Thyroid gland (tissue), 4 donors: ENCODE results near the gene B3GALT4. TPM values are rescaled to one million over a fixed set of nuclear protein-coding genes. Genes with fewer than 3 reads are reported as not detected.
A peak's percentile ranks its signal among the peaks of the same experiment; 100 is the strongest.

Experiments used
- DNase-seq, 2 donors: peaks; one replicate each; pipeline ENCODE4 v3.0.0-alpha.2; 2019
- H3K27ac ChIP-seq, 3 donors: fragments of 200-600 bp; sonication (generic); 1 replicate in 2 of 3; 2 replicates in 1 of 3; pipeline ENCODE4 v1.5.1; 2016 to 2019; ENCODE audit warnings: mild to moderate bottlenecking in 1 of 3, moderate library complexity in 1 of 3
- H3K27me3 ChIP-seq: fragments of 200-600 bp; sonication (generic); one replicate; pipeline ENCODE4 v1.5.1; 2019
- H3K36me3 ChIP-seq, 2 donors: fragments of 200-600 bp; sonication (generic); one replicate each; pipeline ENCODE4 v1.5.1; 2016 to 2019
- H3K4me1 ChIP-seq, 2 donors: fragments of 200-600 bp; sonication (generic); one replicate each; pipeline ENCODE4 v1.5.1; 2017 to 2019
- H3K4me3 ChIP-seq, 3 donors: fragments of 200-600 bp; sonication (generic); replicated peaks in 1 of 3; 1 replicate in 2 of 3; 2 replicates in 1 of 3; pipeline ENCODE4 v1.5.1; 2016; ENCODE audit warnings: mild to moderate bottlenecking in 1 of 3
- H3K9me3 ChIP-seq: fragments of 200-600 bp; sonication (generic); one replicate; pipeline ENCODE4 v1.5.1; 2017
- CTCF ChIP-seq, 6 experiments: fragments of 200-600 bp in 3 of 6; fragments of 450-650 bp in 3 of 6; sonication (generic) in 3 of 6; IDR thresholded peaks; one replicate each; pipeline ENCODE4 v1.5.1; 2016 to 2019; ENCODE audit warnings: antibody characterized with exemption in 6 of 6, mild to moderate bottlenecking in 2 of 6, inconsistent platforms in 1 of 6, moderate library complexity in 1 of 6
- POLR2A ChIP-seq, 2 donors: fragments of 450-650 bp; IDR thresholded peaks; one replicate each; pipeline ENCODE4 v1.6.1; 2017; ENCODE audit warnings: antibody characterized with exemption in 2 of 2, mild to moderate bottlenecking in 2 of 2, moderate library complexity in 1 of 2
- WGBS, 2 donors: methylation state at CpG; one replicate each; pipeline ENCODE4 v1.1.5; 2017; 5-methylcytosine and 5-hydroxymethylcytosine counted together
- intact Hi-C: fragments of 100-400 bp; cut with DNase I; formaldehyde crosslinking; loops from one replicate; pipeline ENCODE4 v1.15.1; 2023
- total RNA-seq, 4 donors: library from RNA; depleted of rRNA; stranded (reverse); fragments of >200 nt; gene quantifications; one replicate each; pipeline ENCODE4 v1.2.3, GENCODE V29; 2016

B3GALT4 gene
- total RNA-seq, 4 donors from 2014 or later = 10.5 to 19.8 (median 16.4) TPM

GRCh38 chr6:33237741-33238140, 39.2 kb upstream of the B3GALT4 start:
- Histone ChIP-seq H3K36me3 (no peaks in the 10 kb centered on the region), H3K4me1 (no peaks in the 10 kb centered on the region), H3K9me3 (no peaks in the 10 kb centered on the region), H3K27me3 (no peaks in the 10 kb centered on the region), H3K27ac (no peak overlapping the region), H3K4me3 (no peak overlapping the region)
- TF ChIP-seq CTCF (IDR thresholded peaks at IDR 0.05) (no peak), POLR2A (IDR thresholded peaks at IDR 0.05) (no peak)
- 63 to 89% methylated on average over 2 of the region's 2 CpGs for WGBS, 2 donors
- intact Hi-C loops = no loop called here
- DNase-seq = no peak

GRCh38 chr6:33241968-33242367, 35.0 kb upstream of the B3GALT4 start:
- no peaks in the 10 kb centered on the region for H3K4me1 ChIP-seq
- no peak for DNase-seq
- no peaks in the 10 kb centered on the region for H3K27me3 ChIP-seq
- H3K4me3 ChIP-seq = no peak overlapping the region
- intact Hi-C loops = loop anchor here (10.0 kb wide), 1 partner anchor 227 kb away; no protein-coding TSS in a partner anchor
- H3K36me3 ChIP-seq = no peaks in the 10 kb centered on the region
- TF ChIP-seq POLR2A (IDR thresholded peaks at IDR 0.05) (no peak), CTCF (IDR thresholded peaks at IDR 0.05) (no peak)
- 70 to 79% methylated on average over 3 of the region's 3 CpGs for WGBS, 2 donors
- H3K27ac ChIP-seq = no peak overlapping the region
- no peaks in the 10 kb centered on the region for H3K9me3 ChIP-seq

- no peak overlapping the region for H3K4me3 ChIP-seq
- peaks cover 4 to 5% of the 10 kb centered on the region in 2 donors for H3K4me1 ChIP-seq
- no peak for TF ChIP-seq POLR2A (IDR thresholded peaks at IDR 0.05)
- no peak for TF ChIP-seq CTCF (IDR thresholded peaks at IDR 0.05)
- no peak for DNase-seq
- H3K27ac ChIP-seq = no peak overlapping the region
- H3K27me3 ChIP-seq = no peaks in the 10 kb centered on the region
- WGBS, 2 donors = 47 to 48% methylated on average over 1 of the region's 1 CpG
- intact Hi-C loops = loop anchor here (10.0 kb wide), 1 partner anchor 229 kb away; no protein-coding TSS in a partner anchor
- H3K36me3 ChIP-seq = no peaks in the 10 kb centered on the region
- no peaks in the 10 kb centered on the region for H3K9me3 ChIP-seq
Observed at GRCh38 chr6:33243476-33243875, 33.4 kb upstream of the B3GALT4 start.

DNA sequence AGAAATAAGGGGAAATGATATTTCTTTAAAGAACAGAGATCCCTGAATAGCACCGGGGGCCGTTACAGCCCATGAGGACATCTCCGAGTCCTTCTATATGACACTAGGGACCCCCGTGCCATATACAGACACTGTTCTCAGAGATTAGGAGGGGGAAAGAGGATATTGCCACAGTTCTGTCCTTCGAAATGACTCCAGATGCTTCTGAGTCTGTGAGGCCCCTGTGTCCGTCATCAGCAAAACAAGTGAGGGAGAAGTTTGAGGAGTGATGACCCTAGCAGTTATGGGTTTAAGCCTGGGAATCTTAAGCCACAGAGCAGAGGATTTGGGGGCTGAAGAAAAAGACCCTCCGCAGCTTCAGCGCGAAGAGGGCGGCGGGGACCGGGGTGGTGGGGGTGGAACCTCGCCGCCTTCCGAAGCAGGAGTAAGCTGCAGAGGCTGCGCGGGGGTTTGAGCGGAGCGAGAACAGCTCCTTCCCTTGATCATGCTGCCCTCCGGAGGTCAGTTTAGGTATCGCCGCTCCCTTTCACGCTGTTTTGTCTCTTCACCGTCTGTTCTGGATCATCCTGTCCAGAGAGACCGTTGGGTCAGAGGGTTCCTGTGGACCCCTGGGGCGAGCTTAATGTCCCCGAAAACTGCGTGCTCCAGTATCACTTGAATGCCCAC, 28.8 kb upstream of the B3GALT4 start:
- TF ChIP-seq POLR2A (IDR thresholded peaks at IDR 0.05) = no peak
- peak; percentile 95 to 98 (median 98) for TF ChIP-seq CTCF (IDR thresholded peaks at IDR 0.05)
- Histone ChIP-seq H3K27me3 (no peaks in the 10 kb centered on the region), H3K4me3 (peak overlapping the region in 2 of 3 donors; percentile 47 to 48), H3K36me3 (no peaks in the 10 kb centered on the region), H3K9me3 (no peaks in the 10 kb centered on the region), H3K27ac (peak overlapping the region; percentile 89 to 96 (median 95)), H3K4me1 (peaks cover 10 to 16% of the 10 kb centered on the region in 2 donors)
- intact Hi-C loops = loop anchor here (2.0 to 10.0 kb wide), 4 partner anchors 47 to 233 kb away; partner anchors contain the start of genes RXRB and SLC39A7
- peak; percentile 86 to 87 for DNase-seq
- 4 to 8% methylated on average over 16 to 28 of the region's 28 CpGs for WGBS, 2 donors

GRCh38 chr6:33248643-33248931, 28.3 kb upstream of the B3GALT4 start:
- DNase-seq = no peak
- TF ChIP-seq CTCF (IDR thresholded peaks at IDR 0.05) (peak in 1 of 6 experiments; percentile 4), POLR2A (IDR thresholded peaks at IDR 0.05) (no peak)
- intact Hi-C loops = loop anchor here (2.0 to 10.0 kb wide), 4 partner anchors 48 to 234 kb away; partner anchors contain the start of genes RXRB and SLC39A7
- Histone ChIP-seq H3K36me3 (no peaks in the 10 kb centered on the region), H3K9me3 (no peaks in the 10 kb centered on the region), H3K4me1 (peaks cover 10 to 16% of the 10 kb centered on the region in 2 donors), H3K27me3 (no peaks in the 10 kb centered on the region), H3K4me3 (peak overlapping the region in 2 of 3 donors; percentile 47 to 48), H3K27ac (peak overlapping the region; percentile 89 to 96 (median 95))
- WGBS, 2 donors = 0 to 2% methylated on average over 8 to 18 of the region's 18 CpGs
